Measurements from ENCODE around the gene NPRL2. TPM values are rescaled to one million over a fixed set of nuclear protein-coding genes. Genes with fewer than 3 reads are reported as not detected.
"Not testable (repeated sequence)": the region's sequence is repeated elsewhere in the genome, so short reads cannot be mapped to it uniquely, and the experiment has no call there.

NPRL2 gene
- total RNA-seq, 1 experiment from 2014 or later: 16.0 TPM

DNA sequence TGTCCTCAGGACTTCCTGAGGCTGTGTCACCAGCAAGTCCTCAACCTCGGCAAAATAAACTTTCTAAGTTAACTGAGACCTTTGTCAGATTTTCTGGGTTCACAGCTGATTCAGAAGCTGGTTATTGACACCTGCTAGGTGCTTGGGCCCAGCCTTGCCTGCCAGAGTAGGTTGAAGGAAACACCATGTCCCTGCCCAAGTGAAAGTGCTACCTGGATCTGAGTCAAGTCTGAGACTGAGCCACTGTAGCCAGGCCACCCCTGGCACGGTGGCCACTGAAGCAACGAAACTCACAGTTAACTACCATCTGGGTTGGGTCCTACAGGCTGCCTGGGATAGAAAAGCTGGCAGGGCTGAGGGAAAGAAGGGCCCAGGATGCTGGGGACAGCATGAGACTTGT lies 36.2 kb downstream of the NPRL2 start:
- Histone ChIP-seq H3K36me3 (no peaks in the 10 kb centered on the region; the same call in none of the 2 replicates), H3K4me3 (no peak overlapping the region), H3K9me3 (no peaks in the 10 kb centered on the region), H3K27me3 (no peaks in the 10 kb centered on the region)
- DNase-seq: no peak

- not testable (repeated sequence) for H3K9me3 ChIP-seq, H3K36me3 ChIP-seq, H3K27me3 ChIP-seq, H3K4me3 ChIP-seq, DNase-seq
Observed at GRCh38 chr3:50312041-50312440, 38.5 kb downstream of the NPRL2 start.

DNA sequence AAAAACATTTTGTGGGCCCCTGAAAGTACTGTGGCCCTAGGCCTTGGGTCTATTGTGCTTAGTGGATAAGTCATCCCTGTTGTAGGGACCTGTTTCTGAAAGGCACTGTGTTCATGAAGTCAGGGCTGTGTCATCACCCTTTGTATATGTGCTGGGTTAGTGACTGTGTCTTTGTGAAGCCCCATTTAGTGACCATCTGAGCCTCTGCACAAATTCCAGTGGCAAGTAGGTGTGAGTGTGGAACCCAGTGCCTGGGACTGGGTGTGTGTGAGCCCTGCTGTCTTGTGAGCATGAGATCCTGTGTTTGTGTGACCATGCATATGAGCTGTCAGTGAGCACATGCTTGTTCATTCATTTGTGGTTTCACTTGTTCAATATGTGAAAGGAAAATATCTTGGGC lies 46.0 kb downstream of the NPRL2 start:
- DNase-seq: no peak
- H3K4me3 ChIP-seq: no peak overlapping the region

DNA sequence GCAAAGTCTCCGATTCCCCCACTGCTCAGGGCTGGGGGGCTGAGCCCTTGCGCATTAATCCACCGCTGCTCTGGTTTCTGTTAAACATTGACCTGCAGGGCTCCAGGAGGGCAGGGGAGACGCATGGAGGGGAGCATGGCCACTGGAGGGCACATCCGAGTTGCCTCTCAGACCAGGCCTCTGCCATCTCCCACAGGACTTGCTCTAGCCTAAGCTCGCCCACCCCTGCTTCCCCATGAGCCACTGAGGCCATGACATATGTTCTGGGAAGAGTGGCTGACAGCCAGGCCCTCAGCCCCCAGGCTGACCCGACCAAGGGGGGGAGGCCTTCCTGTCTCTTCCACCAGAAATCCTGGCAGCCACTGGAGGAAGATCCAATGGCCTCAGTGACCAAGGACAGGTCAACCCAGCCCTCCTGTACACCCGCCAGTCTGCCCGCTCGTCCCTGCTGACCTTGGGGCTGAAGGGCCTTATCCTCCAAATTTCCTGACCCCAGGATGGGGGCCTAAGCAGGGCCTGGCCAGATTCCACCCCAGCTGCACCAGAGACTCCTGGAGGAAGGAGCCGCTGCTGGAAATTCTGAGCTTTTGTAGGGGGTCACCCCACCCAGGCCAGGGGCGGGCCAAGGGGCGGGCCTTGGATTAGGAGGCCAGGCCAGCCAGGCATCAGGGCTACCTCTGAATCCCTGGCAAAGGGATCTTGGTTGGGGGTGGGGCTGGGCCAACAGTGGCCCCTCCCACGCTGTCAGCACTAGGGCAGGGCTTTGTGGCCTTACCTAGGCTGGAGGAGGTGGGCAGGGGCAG lies 47.4 kb downstream of the NPRL2 start, which contains the start of gene HYAL1:
Gene HYAL1 (minus strand): TSS at position 562 of the 803 bp plus-strand sequence. CDS start 618 bp downstream, outside the sequence.
- DNase-seq: no peak
- H3K9me3 ChIP-seq: no peaks in the 10 kb centered on the region
- no peaks in the 10 kb centered on the region for H3K27me3 ChIP-seq
- no peaks in the 10 kb centered on the region for H3K36me3 ChIP-seq
- no peak within 1 kb of the TSS for H3K4me3 ChIP-seq

More for the DNA sequence above, 46.0 kb downstream of the NPRL2 start:
- Histone ChIP-seq H3K9me3 (no peaks in the 10 kb centered on the region), H3K27me3 (no peaks in the 10 kb centered on the region), H3K36me3 (no peaks in the 10 kb centered on the region)

- Histone ChIP-seq H3K27me3 (no peaks in the 10 kb centered on the region), H3K9me3 (no peaks in the 10 kb centered on the region), H3K4me3 (no peak overlapping the region), H3K36me3 (no peaks in the 10 kb centered on the region)
- DNase-seq: no peak
Observed at GRCh38 chr3:50302095-50303012, 48.2 kb downstream of the NPRL2 start.

DNA sequence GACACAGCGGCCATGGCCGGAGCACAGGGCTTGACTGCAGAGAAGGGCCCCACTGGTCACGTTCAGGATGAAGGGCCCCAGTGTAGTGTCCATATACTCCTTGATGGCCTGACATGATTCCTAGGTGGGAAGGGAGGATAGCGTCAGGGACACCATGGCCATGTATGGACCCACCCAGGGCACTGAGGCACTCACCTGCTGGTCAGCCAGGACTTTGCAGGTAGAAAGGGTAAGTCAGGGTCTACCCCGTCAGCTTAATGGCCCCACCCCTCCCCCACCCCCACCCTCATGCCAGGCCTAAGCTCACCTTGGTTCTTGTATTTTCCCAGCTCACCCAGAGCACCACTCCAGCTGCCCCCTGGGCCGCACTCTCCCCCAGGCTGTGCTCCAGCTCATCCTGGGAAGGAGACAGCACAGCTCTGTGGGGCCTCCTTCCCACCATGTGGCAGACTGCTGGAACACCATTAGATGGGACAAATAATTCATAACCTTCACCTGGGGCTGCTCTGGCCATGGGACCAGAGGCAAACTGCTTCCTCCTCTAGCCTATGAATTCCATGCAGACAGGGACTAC lies 49.8 kb downstream of the NPRL2 start:
- no peak overlapping the region for H3K4me3 ChIP-seq
- no peaks in the 10 kb centered on the region for H3K9me3 ChIP-seq
- H3K36me3 ChIP-seq: no peaks in the 10 kb centered on the region
- no peak for DNase-seq
- no peaks in the 10 kb centered on the region for H3K27me3 ChIP-seq

GRCh38 chr3:50299929-50300680 lies 50.5 kb downstream of the NPRL2 start:
- no peaks in the 10 kb centered on the region for H3K27me3 ChIP-seq
- H3K36me3 ChIP-seq: no peaks in the 10 kb centered on the region
- DNase-seq: no peak
- peak overlapping the region; percentile 65 for H3K4me3 ChIP-seq
- no peaks in the 10 kb centered on the region for H3K9me3 ChIP-seq

DNA sequence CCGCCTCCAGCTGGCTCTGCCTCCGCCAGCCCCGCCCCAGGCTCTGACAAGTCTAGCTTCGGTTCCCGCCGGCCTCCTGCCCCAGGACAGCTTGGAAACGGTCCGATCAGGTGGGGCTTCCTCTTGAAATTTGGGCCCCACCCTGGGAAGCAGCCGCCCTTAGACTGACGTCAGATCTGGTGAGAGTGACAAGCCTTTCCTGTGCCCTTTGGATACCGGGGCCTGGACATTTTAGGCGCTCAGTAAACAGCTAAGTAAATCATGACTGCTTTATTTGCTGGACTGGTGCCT lies 51.0 kb downstream of the NPRL2 start:
- H3K4me3 ChIP-seq: peak overlapping the region; percentile 65
- no peak for DNase-seq
- no peaks in the 10 kb centered on the region for H3K27me3 ChIP-seq
- no peaks in the 10 kb centered on the region for H3K9me3 ChIP-seq
- no peaks in the 10 kb centered on the region for H3K36me3 ChIP-seq

DNA sequence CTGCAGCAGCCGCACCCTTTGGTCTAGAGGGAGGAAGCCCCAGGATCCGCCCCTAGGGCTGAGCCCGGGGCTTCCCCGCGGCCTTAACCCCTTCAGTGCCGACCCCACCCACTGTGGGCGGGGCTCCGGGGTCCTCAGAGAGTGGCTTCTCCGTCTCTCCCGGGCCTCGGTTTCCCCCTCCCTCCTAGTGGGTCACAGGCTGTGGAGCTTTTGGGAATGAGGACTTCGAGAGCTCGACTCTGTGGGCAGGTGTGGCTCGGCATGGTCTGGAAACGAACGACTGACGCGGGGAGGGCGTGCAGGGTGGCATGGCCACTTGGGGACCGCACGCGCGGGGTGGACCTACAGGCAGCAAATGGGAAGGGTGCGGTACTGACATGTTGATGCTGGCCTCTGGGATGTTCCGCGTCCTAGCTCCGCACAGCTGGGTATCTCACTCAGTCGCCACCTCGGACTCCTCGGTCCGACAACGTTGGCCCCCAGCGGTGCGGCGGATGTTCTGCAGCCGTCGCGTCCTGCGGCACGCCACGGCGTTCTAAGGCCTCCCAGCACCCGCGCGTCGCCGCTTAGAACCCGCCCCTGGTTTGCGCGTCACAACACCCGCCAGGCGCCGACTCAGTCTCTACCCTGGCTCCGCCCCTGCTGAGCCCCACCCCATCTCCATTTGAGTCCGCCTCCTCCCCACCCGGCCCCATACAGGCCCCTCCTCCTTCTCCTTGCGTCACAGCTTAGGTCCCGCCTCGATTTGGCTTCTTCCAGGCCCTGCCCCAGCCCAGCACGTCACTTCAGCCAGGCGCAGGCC lies 51.5 kb downstream of the NPRL2 start, which contains the start of the genes HYAL3 and NAA80:
Gene HYAL3 (minus strand): TSS at position 570 of the 802 bp plus-strand sequence. CDS start 3,803 bp downstream, outside the sequence.
Gene NAA80 (minus strand): TSS at position 570 of the 802 bp plus-strand sequence. CDS start 1,942 bp downstream, outside the sequence.
- Histone ChIP-seq H3K36me3 (no peaks in the 10 kb centered on the region), H3K27me3 (no peaks in the 10 kb centered on the region), H3K4me3 (peak within 1 kb of the TSS; percentile 65), H3K9me3 (no peaks in the 10 kb centered on the region)
- DNase-seq: peak; percentile 96

DNA sequence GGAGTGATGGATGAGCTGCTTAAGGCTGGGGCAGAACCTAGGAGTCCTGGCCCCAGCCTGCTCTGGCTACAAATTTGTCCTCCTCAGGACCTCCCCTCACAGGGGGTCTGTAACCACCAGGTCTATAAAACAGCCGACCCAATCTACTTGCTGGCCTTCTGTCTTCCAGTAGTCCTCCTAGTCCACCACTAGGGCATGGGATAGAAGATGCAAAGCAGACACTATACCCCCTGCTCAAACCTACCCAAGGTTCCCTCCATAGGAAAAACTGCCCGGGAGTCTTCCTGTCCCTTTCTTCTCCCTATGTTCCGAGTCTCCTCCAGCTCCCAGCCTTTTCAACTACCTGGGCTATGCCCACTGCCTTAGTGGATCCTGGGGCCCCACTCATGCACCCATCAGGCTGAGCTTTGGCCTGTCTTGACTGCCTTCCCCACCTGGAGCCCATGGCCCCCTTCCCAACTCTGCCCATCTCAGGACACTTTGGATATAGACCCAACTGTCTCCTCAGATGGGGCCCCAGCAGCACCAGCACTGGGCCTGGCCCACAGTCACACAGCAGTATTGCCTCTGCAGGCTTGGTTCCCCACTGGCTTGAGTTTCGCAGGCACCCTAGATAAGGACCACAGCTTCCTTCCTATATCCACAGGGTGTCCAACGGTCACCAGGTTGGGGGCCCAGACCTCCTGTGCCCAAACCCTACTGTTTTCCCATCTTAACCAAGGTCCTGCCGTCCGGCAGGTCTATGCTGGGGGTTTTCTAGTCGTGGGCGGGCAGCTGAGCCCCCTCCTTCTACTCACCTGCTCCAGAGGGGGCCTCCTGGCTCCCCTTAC lies 52.5 kb downstream of the NPRL2 start:
- H3K36me3 ChIP-seq: no peaks in the 10 kb centered on the region
- no peaks in the 10 kb centered on the region for H3K27me3 ChIP-seq
- DNase-seq: no peak
- H3K4me3 ChIP-seq: peak overlapping the region; percentile 65
- H3K9me3 ChIP-seq: no peaks in the 10 kb centered on the region

GRCh38 chr3:50297384-50297775 lies 53.2 kb downstream of the NPRL2 start:
- Histone ChIP-seq H3K36me3 (no peaks in the 10 kb centered on the region), H3K9me3 (no peaks in the 10 kb centered on the region), H3K4me3 (no peak overlapping the region), H3K27me3 (no peaks in the 10 kb centered on the region)
- no peak for DNase-seq

Other genes starting within 250 kb of the NPRL2 start
- 11.7 and 22.9 TPM in 2 replicates for gene SEMA3F, start 195.5 kb downstream of the NPRL2 start, total RNA-seq (2014; rRNA removed; shearing (Covaris generic); ENCODE audit: low replicate concordance)
- not detected in 2 replicates for gene GNAT1, start 159.2 kb downstream of the NPRL2 start, total RNA-seq (2014; rRNA removed; shearing (Covaris generic); ENCODE audit: low replicate concordance)
- not detected in 2 replicates for gene SLC38A3, start 145.5 kb downstream of the NPRL2 start, total RNA-seq (2014; rRNA removed; shearing (Covaris generic); ENCODE audit: low replicate concordance)
- gene GNAI2, start 114.6 kb downstream of the NPRL2 start, total RNA-seq (2014; rRNA removed; shearing (Covaris generic); ENCODE audit: low replicate concordance): 73.9 and 114 TPM in 2 replicates
- 9.7 and 13.4 TPM in 2 replicates for gene SEMA3B, start 81.6 kb downstream of the NPRL2 start, total RNA-seq (2014; rRNA removed; shearing (Covaris generic); ENCODE audit: low replicate concordance)
- gene LSMEM2, start 71.7 kb downstream of the NPRL2 start, total RNA-seq (2014; rRNA removed; shearing (Covaris generic); ENCODE audit: low replicate concordance): not detected in 2 replicates
- 87.8 and 101 TPM in 2 replicates for gene IFRD2, start 58.3 kb downstream of the NPRL2 start, total RNA-seq (2014; rRNA removed; shearing (Covaris generic); ENCODE audit: low replicate concordance)
- gene HYAL3, start 51.4 kb downstream of the NPRL2 start, total RNA-seq (2014; rRNA removed; shearing (Covaris generic); ENCODE audit: low replicate concordance): 3.0 and 8.0 TPM in 2 replicates
- gene NAA80, start 51.4 kb downstream of the NPRL2 start, total RNA-seq (2014; rRNA removed; shearing (Covaris generic); ENCODE audit: low replicate concordance): 1.1 and 6.4 TPM in 2 replicates
- gene HYAL1, start 47.2 kb downstream of the NPRL2 start, total RNA-seq (2014; rRNA removed; shearing (Covaris generic); ENCODE audit: low replicate concordance): 1.4 TPM in 1 of 2 replicates, not detected in the other
- gene HYAL2, start 28.0 kb downstream of the NPRL2 start, total RNA-seq (2014; rRNA removed; shearing (Covaris generic); ENCODE audit: low replicate concordance): 15.5 and 30.7 TPM in 2 replicates
- gene TUSC2, start 22.6 kb downstream of the NPRL2 start, total RNA-seq (2014; rRNA removed; shearing (Covaris generic); ENCODE audit: low replicate concordance): 8.0 and 13.5 TPM in 2 replicates
- 17.5 and 42.0 TPM in 2 replicates for gene RASSF1, start 9.9 kb downstream of the NPRL2 start, total RNA-seq (2014; rRNA removed; shearing (Covaris generic); ENCODE audit: low replicate concordance)
- 0.43 TPM in 1 of 2 replicates, not detected in the other for gene ZMYND10, start 5.0 kb downstream of the NPRL2 start, total RNA-seq (2014; rRNA removed; shearing (Covaris generic); ENCODE audit: low replicate concordance)
- 21.9 and 35.5 TPM in 2 replicates for gene CYB561D2, start 87 bp upstream of the NPRL2 start, total RNA-seq (2014; rRNA removed; shearing (Covaris generic); ENCODE audit: low replicate concordance)
- gene TMEM115, start 8.7 kb upstream of the NPRL2 start, total RNA-seq (2014; rRNA removed; shearing (Covaris generic); ENCODE audit: low replicate concordance): 18.7 and 24.1 TPM in 2 replicates
- gene CACNA2D2, start 152.9 kb upstream of the NPRL2 start, total RNA-seq (2014; rRNA removed; shearing (Covaris generic); ENCODE audit: low replicate concordance): not detected in 2 replicates
- gene C3orf18, start 217.0 kb upstream of the NPRL2 start, total RNA-seq (2014; rRNA removed; shearing (Covaris generic); ENCODE audit: low replicate concordance): 5.0 and 20.1 TPM in 2 replicates
- gene HEMK1, start 218.7 kb upstream of the NPRL2 start, total RNA-seq (2014; rRNA removed; shearing (Covaris generic); ENCODE audit: low replicate concordance): 4.3 and 23.3 TPM in 2 replicates